ENCODE data around the gene NACC1.

- TF ChIP-seq CTCF (IDR thresholded peaks at IDR 0.05) (no peak), EZH2 (IDR thresholded peaks at IDR 0.05) (no peak)
Observed at GRCh38 chr19:13117176-13117771, 790 bp upstream of the NACC1 start.

Measured in neural progenitor cell (in vitro differentiated cells).